Uterus (tissue), 4 donors: ENCODE data around the gene MCRIP1. TPM values are rescaled to one million over a fixed set of nuclear protein-coding genes. Genes with fewer than 3 reads are reported as not detected.

Experiments
- DNase-seq, 2 donors: peaks; one replicate each; pipeline ENCODE4 v3.0.0-alpha.2; 2019 to 2020
- H3K27ac ChIP-seq, 2 donors: fragments of 200-600 bp; sonication (generic); 1 replicate in 1 of 2; 2 replicates in 1 of 2; pipeline ENCODE4 v1.5.1; 2016 to 2018
- H3K27me3 ChIP-seq, 2 donors: fragments of 200-600 bp; sonication (generic); one replicate each; pipeline ENCODE4 v1.5.1; 2018 to 2019; ENCODE audit warnings: control low read depth in 1 of 2
- H3K36me3 ChIP-seq, 2 donors: fragments of 200-600 bp; sonication (generic); one replicate each; pipeline ENCODE4 v1.5.1; 2019; ENCODE audit warnings: control low read depth in 1 of 2
- H3K4me1 ChIP-seq, 2 donors: fragments of 200-600 bp; sonication (generic); one replicate each; pipeline ENCODE4 v1.5.1; 2018 to 2019; ENCODE audit warnings: control low read depth in 1 of 2
- H3K4me3 ChIP-seq, 2 donors: fragments of 200-600 bp; sonication (generic); 1 replicate in 1 of 2; 2 replicates in 1 of 2; pipeline ENCODE4 v1.5.1; 2018 to 2019; ENCODE audit warnings: mild to moderate bottlenecking in 1 of 2
- H3K9me3 ChIP-seq, 2 donors: fragments of 200-600 bp; sonication (generic); one replicate each; pipeline ENCODE4 v1.5.1; 2019; ENCODE audit warnings: control low read depth in 1 of 2
- CTCF ChIP-seq, 4 experiments: fragments of 200-600 bp in 2 of 4; fragments of 450-650 bp in 2 of 4; sonication (generic) in 2 of 4; IDR thresholded peaks; one replicate each; pipeline ENCODE4 v1.5.1; 2016 to 2019; ENCODE audit warnings: antibody characterized with exemption in 4 of 4, mild to moderate bottlenecking in 2 of 4, moderate library complexity in 1 of 4
- POLR2A ChIP-seq, 2 donors: fragments of 450-650 bp; IDR thresholded peaks; one replicate each; pipeline ENCODE4 v1.6.1; 2016; ENCODE audit warnings: antibody characterized with exemption in 2 of 2, mild to moderate bottlenecking in 1 of 2, moderate library complexity in 1 of 2
- intact Hi-C: fragments of 100-400 bp; cut with DNase I; formaldehyde crosslinking; loops from one replicate; pipeline ENCODE4 v1.15.1; 2023; ENCODE audit warnings: low total_unique reads
- total RNA-seq, 4 donors: library from RNA; depleted of rRNA in 3 of 4; stranded (reverse); fragments of >200 nt in 3 of 4; gene quantifications; one replicate each; pipeline versions ENCODE4 v1.1.0 to v1.2.4, GENCODE V29; 2014 to 2023
- donor health status: DM: yes; HTN: yes; CAD: no.

MCRIP1 gene
- total RNA-seq, 4 donors from 2014 or later = 30.5 to 92.6 (median 61.3) TPM

GRCh38 chr17:81865358-81865732 is 32.3 kb upstream of the MCRIP1 start:
- intact Hi-C loops = no loop called here
- DNase-seq = no peak
- H3K4me1 ChIP-seq = peaks cover 4 to 34% of the 10 kb centered on the region in 2 donors
- no peaks in the 10 kb centered on the region for H3K9me3 ChIP-seq
- no peak overlapping the region for H3K4me3 ChIP-seq
- no peak overlapping the region for H3K27ac ChIP-seq
- no peaks in the 10 kb centered on the region for H3K36me3 ChIP-seq
- H3K27me3 ChIP-seq = no peaks in the 10 kb centered on the region
- TF ChIP-seq POLR2A (IDR thresholded peaks at IDR 0.05) (no peak), CTCF (IDR thresholded peaks at IDR 0.05) (no peak)

GRCh38 chr17:81863833-81864768 is 31.0 kb upstream of the MCRIP1 start:
- no peak for DNase-seq
- no peak overlapping the region for H3K27ac ChIP-seq

GRCh38 chr17:81863123-81863675 is 30.1 kb upstream of the MCRIP1 start:
- intact Hi-C loops = no loop called here
- DNase-seq = no peak
- no peaks in the 10 kb centered on the region for H3K27me3 ChIP-seq
- H3K4me3 ChIP-seq = no peak overlapping the region
- H3K9me3 ChIP-seq = no peaks in the 10 kb centered on the region
- H3K4me1 ChIP-seq = peaks cover 12 to 27% of the 10 kb centered on the region in 2 donors
- no peak overlapping the region for H3K27ac ChIP-seq
- TF ChIP-seq POLR2A (IDR thresholded peaks at IDR 0.05) = no peak
- H3K36me3 ChIP-seq = no peaks in the 10 kb centered on the region

More at GRCh38 chr17:81863833-81864768, 31.0 kb upstream of the MCRIP1 start:
- H3K27me3 ChIP-seq = no peaks in the 10 kb centered on the region
- TF ChIP-seq CTCF (IDR thresholded peaks at IDR 0.05) (no peak), POLR2A (IDR thresholded peaks at IDR 0.05) (no peak)
- peaks cover 7 to 23% of the 10 kb centered on the region in 2 donors for H3K4me1 ChIP-seq
- no peaks in the 10 kb centered on the region for H3K36me3 ChIP-seq
- intact Hi-C loops = no loop called here
- no peak overlapping the region for H3K4me3 ChIP-seq
- H3K9me3 ChIP-seq = no peaks in the 10 kb centered on the region

GRCh38 chr17:81860756-81861568 is 27.9 kb upstream of the MCRIP1 start:
- H3K36me3 ChIP-seq = no peaks in the 10 kb centered on the region
- intact Hi-C loops = no loop called here
- H3K27ac ChIP-seq = peak overlapping the region; percentile 91 to 93
- peak overlapping the region; percentile 63 to 93 for H3K4me3 ChIP-seq
- no peaks in the 10 kb centered on the region for H3K27me3 ChIP-seq
- TF ChIP-seq CTCF (IDR thresholded peaks at IDR 0.05) = peak in 2 of 4 experiments; percentile 33 to 53
- peak; percentile 97 to 99 for TF ChIP-seq POLR2A (IDR thresholded peaks at IDR 0.05)
- DNase-seq = peak; percentile 99
- peaks cover 12 to 14% of the 10 kb centered on the region in 2 donors for H3K4me1 ChIP-seq
- H3K9me3 ChIP-seq = no peaks in the 10 kb centered on the region

GRCh38 chr17:81859906-81860755 is 27.0 kb upstream of the MCRIP1 start, which contains the start of gene P4HB:
P4HB (minus strand) TSS chr17:81860535; CDS start chr17:81860471, 64 bp downstream.
- Histone ChIP-seq H3K27me3 (no peaks in the 10 kb centered on the region), H3K4me1 (peaks cover 12% of the 10 kb centered on the region in 2 donors), H3K27ac (peak within 1 kb of the TSS; percentile 93 to 96), H3K36me3 (no peaks in the 10 kb centered on the region), H3K4me3 (peak within 1 kb of the TSS; percentile 93 to 97), H3K9me3 (no peaks in the 10 kb centered on the region)
- DNase-seq = peak in 1 of 2 donors; percentile 99
- intact Hi-C loops = no loop called here
- TF ChIP-seq POLR2A (IDR thresholded peaks at IDR 0.05) (peak; percentile 65 to 79), CTCF (IDR thresholded peaks at IDR 0.05) (no peak)
